Measurements from ENCODE around the gene ZBTB20.

Gene ZBTB20

GRCh38 chr3:114762144-114762543 is 384.9 kb downstream of the ZBTB20 start:
- no peak overlapping the region for H3K9ac ChIP-seq (ENCODE audit: low read depth, low read length)
- no peaks in the 10 kb centered on the region for H3K4me1 ChIP-seq (ENCODE audit: control insufficient read depth, insufficient read depth, low read length)
- H3K27me3 ChIP-seq (ENCODE audit: control insufficient read depth, insufficient read depth, low read length), result no peaks in the 10 kb centered on the region
- H3K36me3 ChIP-seq (ENCODE audit: control insufficient read depth, insufficient read depth, low read length), result no peaks in the 10 kb centered on the region
- H3K4me3 ChIP-seq (ENCODE audit: low read depth, low read length), result no peak overlapping the region
- no peaks in the 10 kb centered on the region for H3K9me3 ChIP-seq (ENCODE audit: control insufficient read depth, insufficient read depth, low read length)

- Histone ChIP-seq H3K9me3 (ENCODE audit: control insufficient read depth, insufficient read depth, low read length) (no peaks in the 10 kb centered on the region), H3K9ac (ENCODE audit: low read depth, low read length) (no peak overlapping the region), H3K4me3 (ENCODE audit: low read depth, low read length) (no peak overlapping the region), H3K4me1 (ENCODE audit: control insufficient read depth, insufficient read depth, low read length) (no peaks in the 10 kb centered on the region), H3K27me3 (ENCODE audit: control insufficient read depth, insufficient read depth, low read length) (no peaks in the 10 kb centered on the region), H3K36me3 (ENCODE audit: control insufficient read depth, insufficient read depth, low read length) (no peaks in the 10 kb centered on the region)
Measured at GRCh38 chr3:114760679-114761078, 386.4 kb downstream of the ZBTB20 start.

- Histone ChIP-seq H3K27me3 (ENCODE audit: control insufficient read depth, insufficient read depth, low read length) (no peaks in the 10 kb centered on the region), H3K4me1 (ENCODE audit: control insufficient read depth, insufficient read depth, low read length) (no peaks in the 10 kb centered on the region), H3K9ac (ENCODE audit: low read depth, low read length) (no peak overlapping the region), H3K9me3 (ENCODE audit: control insufficient read depth, insufficient read depth, low read length) (no peaks in the 10 kb centered on the region), H3K4me3 (ENCODE audit: low read depth, low read length) (no peak overlapping the region), H3K36me3 (ENCODE audit: control insufficient read depth, insufficient read depth, low read length) (no peaks in the 10 kb centered on the region)
Measured at GRCh38 chr3:114758831-114759699, 388.0 kb downstream of the ZBTB20 start.

- Histone ChIP-seq H3K4me3 (ENCODE audit: low read depth, low read length) (no peak overlapping the region), H3K4me1 (ENCODE audit: control insufficient read depth, insufficient read depth, low read length) (no peaks in the 10 kb centered on the region), H3K36me3 (ENCODE audit: control insufficient read depth, insufficient read depth, low read length) (no peaks in the 10 kb centered on the region), H3K9ac (ENCODE audit: low read depth, low read length) (no peak overlapping the region), H3K27me3 (ENCODE audit: control insufficient read depth, insufficient read depth, low read length) (no peaks in the 10 kb centered on the region), H3K9me3 (ENCODE audit: control insufficient read depth, insufficient read depth, low read length) (no peaks in the 10 kb centered on the region)
Measured at GRCh38 chr3:114756506-114757279, 390.4 kb downstream of the ZBTB20 start.

DNA sequence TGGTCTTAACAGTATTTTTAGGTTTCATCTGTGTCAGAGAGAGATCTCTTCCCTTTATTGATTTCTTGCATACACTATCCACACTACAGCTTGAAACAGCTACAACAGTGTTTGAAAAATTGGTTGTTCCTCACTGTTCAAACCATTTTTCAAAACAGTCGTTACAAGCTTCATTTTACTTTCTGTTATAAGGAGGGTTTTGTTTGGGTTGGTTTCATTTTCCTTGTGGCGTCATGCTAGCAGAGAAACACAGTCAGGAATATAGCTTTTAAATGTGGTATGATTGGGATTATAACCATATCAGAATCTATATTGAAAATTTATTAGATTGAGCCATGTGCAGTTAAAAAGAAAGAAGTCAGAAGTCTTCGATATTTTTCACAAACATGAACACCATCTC is 400.6 kb downstream of the ZBTB20 start:
- H3K4me3 ChIP-seq (ENCODE audit: low read depth, low read length), result no peak overlapping the region
- no peaks in the 10 kb centered on the region for H3K9me3 ChIP-seq (ENCODE audit: control insufficient read depth, insufficient read depth, low read length)
- no peaks in the 10 kb centered on the region for H3K27me3 ChIP-seq (ENCODE audit: control insufficient read depth, insufficient read depth, low read length)
- H3K9ac ChIP-seq (ENCODE audit: low read depth, low read length), result no peak overlapping the region
- H3K4me1 ChIP-seq (ENCODE audit: control insufficient read depth, insufficient read depth, low read length), result no peaks in the 10 kb centered on the region
- H3K36me3 ChIP-seq (ENCODE audit: control insufficient read depth, insufficient read depth, low read length), result no peaks in the 10 kb centered on the region

- H3K36me3 ChIP-seq (ENCODE audit: control insufficient read depth, insufficient read depth, low read length), result no peaks in the 10 kb centered on the region
- H3K27me3 ChIP-seq (ENCODE audit: control insufficient read depth, insufficient read depth, low read length), result no peaks in the 10 kb centered on the region
- H3K9me3 ChIP-seq (ENCODE audit: control insufficient read depth, insufficient read depth, low read length), result no peaks in the 10 kb centered on the region
- H3K4me3 ChIP-seq (ENCODE audit: low read depth, low read length), result no peak overlapping the region
- no peaks in the 10 kb centered on the region for H3K4me1 ChIP-seq (ENCODE audit: control insufficient read depth, insufficient read depth, low read length)
- no peak overlapping the region for H3K9ac ChIP-seq (ENCODE audit: low read depth, low read length)
Measured at GRCh38 chr3:114745322-114746240, 401.5 kb downstream of the ZBTB20 start.

DNA sequence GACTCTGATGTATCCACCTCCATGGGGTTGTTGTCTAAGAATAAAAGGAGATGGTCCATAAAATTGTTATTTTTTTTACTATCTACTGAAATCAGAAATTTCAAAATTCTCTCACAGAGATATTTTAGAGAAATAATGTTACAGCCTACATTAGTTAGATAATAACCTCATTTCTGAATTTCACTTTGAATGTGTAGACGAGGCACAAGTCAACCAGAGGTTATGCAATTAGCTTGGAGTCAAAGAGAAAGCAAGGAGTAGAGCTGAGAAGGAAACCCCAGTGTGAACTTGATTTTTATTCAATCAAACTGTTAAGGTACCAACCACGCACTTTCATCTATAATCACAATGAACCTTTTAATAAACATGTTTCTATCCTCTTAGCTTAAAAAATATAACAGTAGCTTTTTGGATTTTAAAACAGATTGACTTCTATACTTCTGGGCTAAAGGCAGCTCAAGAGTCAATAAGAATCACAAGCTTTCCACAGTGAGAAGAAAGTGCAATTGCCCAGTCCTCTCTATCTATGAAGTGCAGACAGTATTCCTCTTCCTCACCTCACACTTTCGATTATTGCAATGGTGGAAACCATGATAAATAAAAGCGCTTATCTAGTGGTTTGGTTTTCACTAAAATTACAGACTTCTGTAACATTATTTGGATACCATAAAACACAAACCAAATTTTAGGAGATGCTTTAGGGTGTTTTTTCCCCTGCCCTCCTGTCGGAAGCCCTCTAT is 403.2 kb downstream of the ZBTB20 start:
- Histone ChIP-seq H3K4me1 (ENCODE audit: control insufficient read depth, insufficient read depth, low read length) (no peaks in the 10 kb centered on the region), H3K27me3 (ENCODE audit: control insufficient read depth, insufficient read depth, low read length) (no peaks in the 10 kb centered on the region), H3K9me3 (ENCODE audit: control insufficient read depth, insufficient read depth, low read length) (no peaks in the 10 kb centered on the region), H3K9ac (ENCODE audit: low read depth, low read length) (no peak overlapping the region), H3K4me3 (ENCODE audit: low read depth, low read length) (no peak overlapping the region), H3K36me3 (ENCODE audit: control insufficient read depth, insufficient read depth, low read length) (no peaks in the 10 kb centered on the region)

GRCh38 chr3:114741066-114741465 is 406.0 kb downstream of the ZBTB20 start:
- H3K36me3 ChIP-seq (ENCODE audit: control insufficient read depth, insufficient read depth, low read length), result no peaks in the 10 kb centered on the region
- H3K9me3 ChIP-seq (ENCODE audit: control insufficient read depth, insufficient read depth, low read length), result no peaks in the 10 kb centered on the region
- no peaks in the 10 kb centered on the region for H3K4me1 ChIP-seq (ENCODE audit: control insufficient read depth, insufficient read depth, low read length)
- no peaks in the 10 kb centered on the region for H3K27me3 ChIP-seq (ENCODE audit: control insufficient read depth, insufficient read depth, low read length)
- H3K9ac ChIP-seq (ENCODE audit: low read depth, low read length), result no peak overlapping the region
- H3K4me3 ChIP-seq (ENCODE audit: low read depth, low read length), result no peak overlapping the region

- no peaks in the 10 kb centered on the region for H3K36me3 ChIP-seq (ENCODE audit: control insufficient read depth, insufficient read depth, low read length)
Measured at GRCh38 chr3:114739627-114740026, 407.5 kb downstream of the ZBTB20 start.

DNA sequence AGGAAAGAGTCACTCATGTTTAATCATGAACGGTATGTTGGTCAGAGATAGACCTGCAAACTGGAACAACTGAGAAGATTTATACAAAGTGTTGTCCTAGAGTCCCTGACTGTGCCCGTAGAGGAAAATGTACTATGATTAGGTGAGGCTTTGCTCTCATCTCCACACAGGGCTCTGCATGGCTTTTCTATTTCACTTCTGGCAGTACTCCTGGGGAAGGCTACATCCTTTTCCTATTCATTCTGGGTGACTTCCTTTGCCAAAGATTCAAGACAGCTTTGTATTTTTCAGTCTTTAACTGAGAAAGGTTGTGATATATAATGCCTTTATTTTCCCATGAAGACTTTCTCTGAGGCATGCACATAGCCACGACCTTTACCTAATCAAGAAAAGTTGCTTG is 414.7 kb downstream of the ZBTB20 start:
- Histone ChIP-seq H3K27me3 (ENCODE audit: control insufficient read depth, insufficient read depth, low read length) (no peaks in the 10 kb centered on the region), H3K9ac (ENCODE audit: low read depth, low read length) (no peak overlapping the region), H3K4me3 (ENCODE audit: low read depth, low read length) (no peak overlapping the region), H3K9me3 (ENCODE audit: control insufficient read depth, insufficient read depth, low read length) (no peaks in the 10 kb centered on the region), H3K4me1 (ENCODE audit: control insufficient read depth, insufficient read depth, low read length) (no peaks in the 10 kb centered on the region), H3K36me3 (ENCODE audit: control insufficient read depth, insufficient read depth, low read length) (no peaks in the 10 kb centered on the region)

More at GRCh38 chr3:114739627-114740026, 407.5 kb downstream of the ZBTB20 start:
- H3K9ac ChIP-seq (ENCODE audit: low read depth, low read length), result no peak overlapping the region
- no peak overlapping the region for H3K4me3 ChIP-seq (ENCODE audit: low read depth, low read length)
- H3K9me3 ChIP-seq (ENCODE audit: control insufficient read depth, insufficient read depth, low read length), result no peaks in the 10 kb centered on the region
- H3K27me3 ChIP-seq (ENCODE audit: control insufficient read depth, insufficient read depth, low read length), result no peaks in the 10 kb centered on the region
- H3K4me1 ChIP-seq (ENCODE audit: control insufficient read depth, insufficient read depth, low read length), result no peaks in the 10 kb centered on the region

DNA sequence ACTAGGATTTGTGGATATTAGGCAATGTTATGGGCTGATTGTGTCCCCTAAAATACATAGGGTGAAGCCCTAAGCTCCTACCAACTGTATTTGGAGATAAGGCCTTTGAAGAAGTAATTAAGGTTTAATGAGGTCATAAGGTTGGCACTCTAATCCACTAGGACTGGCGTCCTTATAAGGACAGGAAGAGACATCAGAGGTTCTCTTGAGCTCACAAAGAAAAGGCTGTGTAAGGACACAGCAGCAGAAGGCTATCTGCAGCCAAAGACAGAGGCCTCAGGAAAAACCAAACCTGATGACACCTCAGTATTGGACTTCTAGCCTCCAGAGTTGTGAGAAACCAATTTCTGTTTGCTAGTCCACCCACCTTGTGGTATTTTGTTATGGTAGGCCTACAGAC is 416.7 kb downstream of the ZBTB20 start:
- H3K27me3 ChIP-seq (ENCODE audit: control insufficient read depth, insufficient read depth, low read length), result no peaks in the 10 kb centered on the region
- H3K4me3 ChIP-seq (ENCODE audit: low read depth, low read length), result no peak overlapping the region
- no peaks in the 10 kb centered on the region for H3K4me1 ChIP-seq (ENCODE audit: control insufficient read depth, insufficient read depth, low read length)
- H3K9ac ChIP-seq (ENCODE audit: low read depth, low read length), result no peak overlapping the region
- H3K36me3 ChIP-seq (ENCODE audit: control insufficient read depth, insufficient read depth, low read length), result no peaks in the 10 kb centered on the region
- H3K9me3 ChIP-seq (ENCODE audit: control insufficient read depth, insufficient read depth, low read length), result no peaks in the 10 kb centered on the region

Data from iPS-15b (cell line).